Panc1 (cell line): Measurements from ENCODE around the gene KIF24. TPM values are rescaled to one million over a fixed set of nuclear protein-coding genes. Genes with fewer than 3 reads are reported as not detected.

ENCODE experiments used
- ATAC-seq: fragments of 200-7000 bp; cut with Tn5 transposase; 2 replicates; pipeline ENCODE4 v1.9.1; 2020; ENCODE audit warnings: mild to moderate bottlenecking, moderate library complexity
- BruUV-seq: library from RNA; stranded (reverse); fragments of 400-500 nt; replicated peaks from 2 replicates; lab custom pipeline; 2021; lab: Mats Ljungman, UMichigan
- CTCF ChIA-PET: fragments of 300-600 bp; sonication (Branson Sonifier 250); formaldehyde crosslinking; loops from one replicate; lab custom pipeline; 2022; ENCODE audit warnings: antibody characterized with exemption; lab: Charles Lee
- POLR2A ChIA-PET: fragments of 300-600 bp; sonication (Branson Sonifier 250); formaldehyde crosslinking; loops from one replicate; lab custom pipeline; 2022; ENCODE audit warnings: antibody characterized with exemption; lab: Charles Lee
- DNase-seq: peaks from one replicate; pipeline ENCODE4 v3.0.0-alpha.2; 2010; ENCODE audit warnings: low read depth, low spot score
- H3K27ac ChIP-seq: 2 replicates; pipeline ENCODE4 v1.5.1; 2011; ENCODE audit warnings: mild to moderate bottlenecking, low read length, inconsistent platforms
- H3K27me3 ChIP-seq: fragments of 200-500 bp; sonication (Bioruptor generic); 2 replicates; pipeline ENCODE4 v1.6.0; 2014; ENCODE audit warnings: low read length, inconsistent platforms; ENCODE audit not compliant: control insufficient read depth, insufficient read depth
- H3K36me3 ChIP-seq: fragments of 200-500 bp; sonication (Bioruptor generic); 2 replicates; pipeline ENCODE4 v1.5.1; 2014; ENCODE audit warnings: inconsistent platforms, mild to moderate bottlenecking, low read length, moderate library complexity; ENCODE audit not compliant: control insufficient read depth, insufficient read depth
- H3K4me1 ChIP-seq: 2 replicates; pipeline ENCODE4 v1.5.1; 2011; ENCODE audit warnings: inconsistent platforms, mild to moderate bottlenecking, low read length, moderate library complexity; ENCODE audit not compliant: control insufficient read depth, insufficient read depth
- H3K4me3 ChIP-seq, 2 experiments: 2 replicates each; pipeline ENCODE4 v1.5.1; 2011 to 2012; ENCODE audit warnings: low read depth in 2 of 2, low read length in 2 of 2, mild to moderate bottlenecking in 2 of 2, inconsistent platforms in 1 of 2, moderate library complexity in 1 of 2
- H3K9me3 ChIP-seq: fragments of 200-500 bp; sonication (Bioruptor generic); 2 replicates; pipeline ENCODE4 v1.5.1; 2014; ENCODE audit warnings: low read depth, mild to moderate bottlenecking, inconsistent platforms, low read length, moderate library complexity; ENCODE audit not compliant: control insufficient read depth, insufficient read depth
- CTCF ChIP-seq: fragments of 450-650 bp; IDR thresholded peaks from 2 replicates; pipeline ENCODE4 v1.5.1; 2017; ENCODE audit warnings: mild to moderate bottlenecking
- POLR2AphosphoS5 ChIP-seq: IDR thresholded peaks from 2 replicates; pipeline ENCODE4 v1.6.1; 2012; ENCODE audit warnings: mild to moderate bottlenecking, low read depth, low read length, moderate library complexity
- REST ChIP-seq, 2 experiments: IDR thresholded peaks; 2 replicates each; pipeline ENCODE4 v1.6.1; 2011 to 2012; ENCODE audit warnings: low read depth in 2 of 2, control low read depth in 1 of 2, low read length in 1 of 2, mild to moderate bottlenecking in 1 of 2, moderate library complexity in 1 of 2; ENCODE audit not compliant: insufficient read depth in 1 of 2
- SIN3A ChIP-seq: IDR thresholded peaks from 2 replicates; pipeline ENCODE4 v1.6.1; 2012; ENCODE audit warnings: low read depth, mild to moderate bottlenecking, low read length, moderate library complexity, borderline replicate concordance; ENCODE audit not compliant: insufficient read depth
- TCF7L2 ChIP-seq: IDR thresholded peaks from 2 replicates; pipeline ENCODE4 v1.6.1; 2011; ENCODE audit warnings: mild to moderate bottlenecking, low read depth, low read length, inconsistent platforms
- in situ Hi-C: cut with HindIII; loops from 2 replicates; pipeline ENCODE4 v1.10.0; 2016; ENCODE audit warnings: low sequenced_read_pairs, low pct_unique_long_range_greater_than_20kb
- intact Hi-C: fragments of 100-400 bp; cut with micrococcal nuclease; formaldehyde crosslinking; loops from one replicate; pipeline ENCODE4 v1.10.0; 2022; ENCODE audit not compliant: unreplicated experiment
- total RNA-seq: library from RNA; stranded (reverse); gene quantifications from one replicate; pipeline ENCODE4 v1.2.1, GENCODE V29; 2021; ENCODE audit not compliant: unreplicated experiment

Gene KIF24
- total RNA-seq, 1 experiment from 2014 or later, result 7.2 TPM

- ATAC-seq (no peak), DNase-seq (no peak)
- Histone ChIP-seq H3K4me3 (no peak overlapping the region), H3K4me1 (no peaks in the 10 kb centered on the region), H3K27ac (no peak overlapping the region), H3K27me3 (no peaks in the 10 kb centered on the region), H3K36me3 (no peaks in the 10 kb centered on the region), H3K9me3 (no peaks in the 10 kb centered on the region)
- CTCF ChIA-PET, result no interaction called here
- POLR2A ChIA-PET, result interaction anchor here (0.7 kb wide), 1 partner anchor 1480 kb away, joined by 12 read pairs; no protein-coding TSS in a partner anchor
- no peak for TF ChIP-seq SIN3A
- TF ChIP-seq POLR2AphosphoS5, result no peak
- no peak for TF ChIP-seq TCF7L2
- TF ChIP-seq REST (IDR thresholded peaks at IDR 0.05; ENCODE audit: insufficient read depth in 1 of 2, low read depth in 2 of 2, low read length in 1 of 2), result no peak
- no peak for TF ChIP-seq CTCF
- BruUV-seq, result no TSS peak
- intact Hi-C loops, result no loop called here
- in situ Hi-C loops, result no loop called here
Observed at GRCh38 chr9:34282096-34282495, 47.0 kb downstream of the KIF24 start.

- in situ Hi-C loops, result no loop called here
- ATAC-seq, result no peak
- CTCF ChIA-PET, result interaction anchor here (0.5 kb wide), 1 partner anchor 248 kb away, joined by 4 read pairs; no protein-coding TSS in a partner anchor
Observed at GRCh38 chr9:34279411-34279810, 49.7 kb downstream of the KIF24 start.

More at GRCh38 chr9:34279411-34279810, 49.7 kb downstream of the KIF24 start:
- no peak for TF ChIP-seq REST (IDR thresholded peaks at IDR 0.05; ENCODE audit: insufficient read depth in 1 of 2, low read depth in 2 of 2, low read length in 1 of 2)
- Histone ChIP-seq H3K4me3 (no peak overlapping the region), H3K27ac (no peak overlapping the region), H3K27me3 (no peaks in the 10 kb centered on the region), H3K4me1 (no peaks in the 10 kb centered on the region), H3K36me3 (no peaks in the 10 kb centered on the region), H3K9me3 (no peaks in the 10 kb centered on the region)
- no peak for DNase-seq
- intact Hi-C loops, result no loop called here
- POLR2A ChIA-PET, result interaction anchor here (0.5 kb wide), 1 partner anchor 54 kb away, joined by 17 read pairs; no protein-coding TSS in a partner anchor
- BruUV-seq, result no TSS peak

Other genes with a start within 250 kb of the KIF24 start
- gene DCAF12, start 202.6 kb downstream of the KIF24 start, total RNA-seq, result 38.3 TPM
- gene UBAP1, start 150.2 kb downstream of the KIF24 start, total RNA-seq, result 55.3 TPM
- gene NUDT2, start 301 bp upstream of the KIF24 start, total RNA-seq, result 36.2 TPM
- 9.7 TPM for gene MYORG, start 47.6 kb upstream of the KIF24 start, total RNA-seq
- gene FAM219A, start 129.3 kb upstream of the KIF24 start, total RNA-seq, result 38.6 TPM
- gene DNAI1, start 129.5 kb upstream of the KIF24 start, total RNA-seq, result 2.2 TPM
- 7.2 TPM for gene ENHO, start 193.7 kb upstream of the KIF24 start, total RNA-seq